HG03439 (cell line): ENCODE measurements around the gene KIAA0825.

Experiments
- ATAC-seq: cut with Tn5 transposase; IDR thresholded peaks from one replicate; pipeline ENCODE4 v1.9.1; 2021; ENCODE audit warnings: mild to moderate bottlenecking, moderate library complexity; ENCODE audit not compliant: unreplicated experiment

KIAA0825 gene, protein sequence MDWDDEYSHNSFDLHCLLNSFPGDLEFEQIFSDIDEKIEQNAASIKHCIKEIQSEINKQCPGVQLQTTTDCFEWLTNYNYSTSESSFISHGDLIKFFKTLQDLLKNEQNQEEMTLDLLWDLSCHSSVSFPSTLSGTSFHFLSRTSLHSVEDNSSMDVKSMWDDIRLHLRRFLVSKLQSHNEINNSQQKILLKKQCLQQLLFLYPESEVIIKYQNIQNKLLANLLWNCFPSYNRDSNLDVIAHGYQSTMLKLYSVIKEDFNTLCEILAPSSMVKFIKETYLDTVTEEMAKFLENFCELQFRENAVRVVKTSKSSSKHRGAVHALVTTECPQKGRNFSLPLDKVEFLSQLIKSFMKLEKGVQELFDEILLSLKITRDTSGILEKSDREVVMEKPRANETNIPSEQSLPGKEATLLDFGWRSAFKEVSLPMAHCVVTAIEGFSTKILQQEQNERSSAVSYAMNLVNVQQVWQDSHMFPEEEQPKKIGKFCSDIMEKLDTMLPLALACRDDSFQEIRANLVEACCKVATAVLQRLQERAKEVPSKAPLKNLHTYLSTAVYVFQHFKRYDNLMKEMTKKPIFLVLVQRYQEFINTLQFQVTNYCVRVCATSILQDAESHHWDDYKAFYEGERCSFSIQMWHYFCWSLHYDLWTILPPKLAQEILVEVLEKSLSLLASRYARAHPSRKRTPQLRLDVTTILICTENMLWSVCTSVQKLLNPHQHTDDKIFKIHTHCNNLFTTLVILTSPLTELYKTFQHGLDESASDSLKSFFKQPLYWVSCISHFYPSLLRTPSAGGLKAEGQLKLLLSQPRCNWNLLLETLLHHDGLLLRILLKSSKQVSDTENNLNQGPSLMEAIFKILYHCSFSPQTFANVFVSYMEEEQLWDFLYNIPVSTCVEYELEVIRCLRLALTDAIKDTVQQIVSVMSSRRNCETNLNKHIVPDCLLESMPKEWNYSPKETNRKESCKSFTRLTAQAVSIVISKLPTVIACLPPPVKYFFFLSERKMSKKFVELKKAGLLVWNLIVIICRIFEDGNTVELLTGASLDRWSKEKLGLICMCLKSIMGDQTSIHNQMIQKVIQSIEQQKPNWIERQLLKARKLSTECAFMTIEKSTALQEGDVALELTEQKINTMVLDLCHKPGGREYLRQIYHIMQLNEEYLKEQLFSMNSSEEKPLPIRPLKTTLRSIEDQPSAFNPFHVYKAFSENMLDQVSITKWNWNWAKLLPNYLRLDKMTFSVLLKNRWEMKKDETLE (N-terminal part only)

DNA sequence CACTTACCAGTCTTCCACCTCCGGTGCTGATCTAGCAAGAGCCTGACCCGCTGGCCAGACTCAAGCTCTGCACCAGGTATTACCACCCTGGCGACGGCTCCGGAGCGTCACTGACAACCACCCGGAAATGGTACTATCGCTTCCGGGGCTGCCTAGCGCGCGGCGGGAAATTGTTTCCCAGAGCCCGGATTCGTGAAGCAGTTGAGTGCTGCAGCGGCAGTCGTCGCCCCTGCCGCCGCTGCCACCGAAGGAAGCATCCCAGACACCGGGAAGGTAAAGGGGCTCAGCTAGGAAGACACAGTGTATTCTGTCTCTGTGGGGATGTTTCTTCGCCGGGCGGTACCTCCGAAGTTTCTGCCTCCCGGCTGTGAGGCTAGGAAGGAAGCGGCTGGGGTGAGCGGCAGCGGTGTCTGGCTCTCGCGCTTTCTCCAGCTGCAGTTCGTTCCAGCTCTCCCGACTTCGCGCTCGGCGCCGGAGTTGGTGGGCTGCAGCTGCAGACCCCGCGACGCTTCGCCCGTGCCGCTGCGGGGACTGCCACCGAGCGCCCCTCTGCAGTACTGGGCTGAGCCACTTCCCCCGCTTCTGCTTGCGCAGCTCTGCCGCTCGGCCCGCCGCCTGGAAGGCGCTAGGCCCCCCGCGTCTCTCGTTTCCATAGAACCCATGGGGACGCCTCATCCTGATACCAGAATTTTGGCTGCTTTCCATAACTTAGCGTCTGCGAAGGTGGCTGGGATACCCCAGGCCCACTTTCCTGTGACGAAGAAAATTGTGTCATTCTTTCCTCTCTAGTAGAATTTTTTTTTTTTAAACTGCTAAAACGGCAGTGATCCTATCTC lies at the start of gene KIAA0825, which contains the start of gene SLF1:
KIAA0825 (minus strand) TSS at position 112 of the 836 bp plus-strand sequence. CDS start 81,478 bp downstream, outside the sequence.
SLF1 (plus strand) TSS at position 177 of the 836 bp plus-strand sequence. CDS start 10,142 bp downstream, outside the sequence.
- ATAC-seq = peak; percentile 96

DNA sequence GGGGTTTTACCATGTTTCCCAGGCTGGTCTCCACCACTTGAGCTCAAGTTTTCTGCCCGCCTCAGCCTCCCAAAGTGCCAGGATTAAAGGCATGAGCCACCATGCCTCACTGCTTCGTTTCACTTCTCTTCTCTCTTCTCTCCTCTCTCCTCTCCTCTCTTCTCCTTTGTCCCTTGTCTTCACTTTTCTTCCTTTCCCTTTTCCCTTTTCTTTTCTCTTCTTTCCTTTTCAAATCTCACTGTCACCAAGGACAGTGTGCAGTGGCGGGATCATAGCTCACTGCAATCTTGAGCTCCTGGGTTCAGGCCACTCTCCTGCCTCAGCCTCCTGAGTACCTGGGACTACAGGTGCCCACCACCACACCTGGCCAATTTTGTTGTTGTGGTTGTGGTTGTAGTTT lies 49.5 kb upstream of the KIAA0825 start:
- ATAC-seq = no peak

DNA sequence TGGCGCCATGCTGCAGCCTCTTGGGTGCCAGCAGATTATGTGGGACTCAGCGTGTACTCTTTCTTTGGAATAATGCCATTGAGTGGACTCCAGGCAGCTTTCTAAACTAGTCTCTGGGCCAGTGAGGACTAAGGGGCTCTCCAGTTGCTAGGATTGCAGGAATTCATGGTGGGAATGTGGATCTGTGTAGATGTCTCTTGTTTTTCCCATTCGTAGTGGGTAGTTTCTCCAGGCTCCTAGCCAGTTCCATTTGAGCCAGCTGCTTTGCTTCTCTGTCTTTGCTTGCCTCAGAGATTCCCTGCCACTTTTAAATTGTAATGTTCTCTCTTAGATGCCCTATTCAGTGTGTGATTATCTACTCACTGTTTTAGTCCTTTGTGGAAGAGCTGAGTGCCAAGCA lies 42.7 kb upstream of the KIAA0825 start:
- ATAC-seq = no peak

DNA sequence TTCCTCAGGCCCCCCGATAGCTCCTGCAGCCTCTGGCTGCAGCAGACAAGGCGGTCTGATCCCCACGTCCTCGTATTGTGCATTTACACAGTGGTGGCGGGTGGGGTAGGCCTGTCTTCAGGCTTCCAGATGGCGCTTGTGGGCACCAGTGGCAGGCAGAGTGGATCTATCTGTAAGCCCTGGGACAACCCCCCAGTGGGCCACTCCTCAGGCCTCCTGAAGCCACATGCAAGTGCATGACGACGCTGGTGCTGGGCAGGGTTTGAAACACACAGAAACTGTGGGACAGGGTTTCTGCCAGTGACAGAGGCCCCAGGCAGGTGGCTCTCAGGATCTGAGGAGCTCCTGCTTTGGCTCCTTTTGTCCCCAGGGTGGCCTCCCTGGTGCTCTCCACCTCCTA lies 42.1 kb upstream of the KIAA0825 start:
- no peak for ATAC-seq

DNA sequence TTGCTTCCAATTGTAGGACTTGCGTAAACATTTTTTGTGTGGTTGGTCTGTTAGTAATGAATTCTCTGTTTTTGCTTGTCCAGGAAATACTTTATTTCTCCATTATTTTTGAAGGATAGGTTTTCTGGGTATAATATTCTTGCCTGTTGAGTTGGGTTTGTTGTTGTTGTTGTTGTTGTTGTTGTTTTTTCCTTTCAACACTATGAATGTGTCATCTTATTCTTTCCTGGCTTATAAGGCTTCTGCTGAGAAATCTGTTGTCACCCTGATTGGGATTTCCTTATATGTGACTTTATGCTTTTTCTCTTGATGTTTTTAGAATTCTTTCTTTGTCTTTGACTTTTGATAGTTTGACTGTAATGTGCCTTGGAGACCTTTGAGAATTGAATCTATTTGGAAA lies 39.9 kb upstream of the KIAA0825 start:
- no peak for ATAC-seq

DNA sequence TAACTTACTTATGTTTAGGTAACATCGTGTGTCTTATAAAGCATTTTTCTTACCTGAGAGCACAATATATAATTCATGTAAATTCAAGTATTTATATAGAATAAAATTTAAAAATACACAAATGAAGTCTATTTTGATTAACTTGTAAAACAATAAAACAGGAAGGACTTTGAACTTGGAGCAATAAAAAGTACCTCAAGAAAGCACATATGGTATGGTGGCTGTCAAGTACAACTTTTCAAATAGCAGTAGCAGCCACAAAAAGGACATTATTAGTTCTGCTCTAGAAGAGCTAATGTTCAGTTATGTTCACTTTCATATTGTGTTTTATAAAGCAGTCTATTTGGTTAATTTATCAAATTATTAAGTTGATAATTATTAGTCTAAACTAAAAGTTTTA lies 31.5 kb upstream of the KIAA0825 start:
- no peak for ATAC-seq

DNA sequence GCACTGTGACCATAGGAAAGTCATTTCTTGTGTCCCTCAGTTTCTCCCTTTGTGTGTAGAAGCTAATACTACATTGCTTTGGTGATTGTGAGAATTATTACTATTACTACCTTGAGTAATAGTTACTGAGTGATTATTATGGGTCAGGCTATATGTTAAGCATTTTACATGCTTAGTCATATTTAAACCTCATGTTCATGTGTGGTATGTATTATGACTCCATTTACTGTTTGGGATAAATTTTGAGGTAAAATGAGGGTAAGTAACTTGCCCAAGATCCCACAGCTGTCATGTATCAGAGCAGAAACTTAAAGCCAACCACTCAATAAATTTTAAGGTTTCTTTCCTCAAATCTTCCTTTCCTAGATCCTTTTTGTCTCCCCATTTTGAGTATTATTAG lies 28.4 kb upstream of the KIAA0825 start:
- ATAC-seq = no peak

DNA sequence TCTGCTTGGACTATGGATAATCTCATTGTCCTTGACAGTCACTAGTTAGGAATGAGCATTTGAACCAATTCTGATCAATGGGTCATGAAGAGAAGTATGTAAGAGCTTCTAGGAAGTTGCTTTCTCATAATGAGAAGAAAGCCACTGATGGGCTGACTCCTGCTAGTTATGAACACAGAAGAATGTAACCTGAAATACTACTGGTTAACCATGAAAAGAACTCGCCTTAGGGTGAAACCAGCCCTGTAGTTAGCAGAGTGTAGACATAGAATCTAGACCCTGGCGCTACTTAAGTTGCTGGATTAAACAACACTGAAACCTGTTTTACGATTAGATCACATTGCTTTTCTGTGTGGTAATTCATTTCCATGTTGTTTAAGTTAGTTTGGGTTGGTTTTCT lies 26.6 kb upstream of the KIAA0825 start:
- ATAC-seq = no peak

DNA sequence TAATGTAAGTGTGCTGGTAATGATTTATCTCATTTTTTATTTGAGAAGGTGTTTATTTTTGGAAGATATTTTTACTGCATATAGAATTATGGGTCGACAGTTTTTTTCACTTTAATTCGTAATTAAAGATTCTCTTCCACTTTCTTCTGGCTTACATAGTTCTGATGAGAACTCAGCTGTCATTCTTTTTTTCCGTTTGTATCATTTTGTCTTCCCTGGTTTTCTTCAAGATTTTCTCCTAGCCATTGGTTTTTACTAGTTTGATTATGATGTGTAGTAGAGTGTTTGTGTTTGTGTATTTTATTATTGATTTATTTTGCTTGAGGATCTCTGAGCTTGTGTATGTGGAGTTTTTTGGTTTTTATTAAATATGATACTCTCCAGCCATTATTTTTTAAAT lies 21.8 kb upstream of the KIAA0825 start:
- no peak for ATAC-seq

DNA sequence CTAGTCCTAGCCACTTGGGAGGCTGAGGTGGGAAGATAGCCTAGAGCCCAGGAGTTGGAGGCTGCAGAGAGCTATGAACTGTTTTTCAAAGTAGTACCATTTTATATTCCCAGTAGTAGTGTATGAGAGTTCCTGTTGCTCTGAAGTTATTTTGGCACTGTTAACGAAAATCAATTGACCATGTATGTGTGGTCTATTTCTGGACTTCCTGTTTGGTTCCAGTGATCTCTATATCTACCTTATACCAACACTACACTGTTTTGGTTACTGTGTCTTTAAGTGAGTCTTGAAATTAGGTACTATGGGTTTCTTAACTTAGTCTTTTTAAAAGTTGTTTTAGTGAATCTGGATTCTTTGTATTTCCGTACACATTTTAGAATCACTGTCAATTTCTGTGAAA lies 13.6 kb upstream of the KIAA0825 start:
- peak; percentile 95 for ATAC-seq

DNA sequence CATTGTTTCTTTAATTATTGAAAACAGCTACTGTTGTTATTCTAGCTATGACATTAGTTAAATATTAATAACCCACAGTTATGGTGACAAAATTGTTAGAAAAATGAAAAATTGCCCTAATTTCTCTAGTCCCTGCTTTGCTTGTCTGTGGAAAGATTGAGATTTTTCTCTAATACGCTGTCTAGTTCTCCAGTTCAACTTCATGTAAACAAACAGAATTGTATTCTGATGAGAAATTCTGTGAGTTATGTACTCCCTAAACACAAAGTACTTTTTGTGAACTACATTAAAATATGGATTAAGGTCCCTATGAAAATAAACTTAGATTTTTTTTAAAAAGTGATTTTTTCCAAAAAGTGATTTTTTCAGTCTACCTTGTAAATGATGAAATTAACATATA lies 8.8 kb upstream of the KIAA0825 start:
- ATAC-seq = no peak

DNA sequence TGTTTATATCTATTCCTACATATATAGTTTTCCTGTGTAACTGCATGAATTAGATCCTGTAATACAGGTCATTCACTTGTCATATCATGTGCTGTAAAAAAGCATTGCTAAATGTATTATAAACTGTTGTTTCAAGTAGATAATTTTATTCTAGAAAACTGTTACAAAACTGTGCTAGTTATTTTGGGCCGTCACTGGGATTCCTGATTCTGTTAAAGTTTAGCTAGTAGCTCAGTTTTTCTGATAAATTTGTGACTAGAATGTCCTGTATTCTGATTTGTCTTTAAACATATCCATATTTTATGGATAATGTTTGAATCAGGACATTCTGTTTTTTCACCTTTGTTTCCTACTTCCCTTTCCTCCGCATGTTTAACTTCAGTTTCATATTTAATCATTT lies 5.5 kb upstream of the KIAA0825 start:
- ATAC-seq = no peak

DNA sequence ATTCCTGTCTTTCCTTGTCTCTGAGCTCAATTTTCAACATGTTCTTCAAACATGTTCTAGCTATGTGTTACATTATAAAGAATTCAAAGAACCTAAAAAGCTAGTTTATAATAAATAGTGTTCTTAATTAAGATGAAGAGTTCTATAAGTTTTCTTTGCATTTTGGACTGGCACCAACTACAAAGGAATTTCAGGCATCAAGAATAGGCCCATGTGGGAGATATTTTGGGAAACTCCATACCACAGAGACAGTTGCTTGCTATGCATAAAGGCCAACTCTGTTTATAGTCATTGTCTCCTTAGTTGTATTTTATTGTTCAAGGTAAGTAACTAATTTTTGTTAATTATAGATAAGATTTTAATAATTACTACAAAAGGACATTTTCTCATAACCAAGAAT lies 4.6 kb upstream of the KIAA0825 start:
- no peak for ATAC-seq

DNA sequence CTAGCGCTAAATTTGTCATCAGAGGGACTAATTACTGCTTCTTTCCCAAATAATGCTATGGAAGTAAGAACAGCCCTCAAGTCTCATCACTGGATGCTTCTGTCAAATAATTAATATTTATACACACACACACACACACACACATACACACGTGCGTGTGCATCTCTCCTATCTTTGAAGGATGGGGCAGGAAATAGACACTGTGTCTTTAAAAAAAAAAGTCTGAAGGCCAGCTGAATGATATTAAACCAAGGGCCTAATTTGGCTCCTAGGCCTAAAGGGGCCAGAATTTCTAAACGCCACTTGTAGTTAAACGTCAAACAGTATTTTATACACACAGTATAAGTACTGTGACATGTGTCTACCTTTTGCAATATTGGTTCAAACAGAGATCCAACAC lies 3.4 kb upstream of the KIAA0825 start:
- ATAC-seq = no peak

DNA sequence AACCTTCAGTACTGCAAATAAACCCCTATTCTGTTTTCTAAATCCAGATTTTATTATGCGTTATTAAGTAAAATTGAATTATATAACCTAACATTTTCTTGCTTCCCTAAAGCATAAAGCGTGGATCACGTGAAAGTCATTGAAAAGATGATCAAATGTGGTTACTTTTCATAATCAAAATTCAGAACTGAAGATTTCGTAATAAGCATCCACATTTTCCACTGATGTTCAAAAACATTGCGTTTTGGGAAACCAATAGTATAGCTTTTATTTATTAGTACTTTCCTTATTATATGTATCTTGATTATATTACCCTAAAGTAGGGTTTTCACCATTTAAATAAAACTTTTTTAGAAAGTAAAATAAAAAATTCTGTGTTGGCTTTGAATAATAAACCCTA lies 1.9 kb upstream of the KIAA0825 start:
- no peak for ATAC-seq

DNA sequence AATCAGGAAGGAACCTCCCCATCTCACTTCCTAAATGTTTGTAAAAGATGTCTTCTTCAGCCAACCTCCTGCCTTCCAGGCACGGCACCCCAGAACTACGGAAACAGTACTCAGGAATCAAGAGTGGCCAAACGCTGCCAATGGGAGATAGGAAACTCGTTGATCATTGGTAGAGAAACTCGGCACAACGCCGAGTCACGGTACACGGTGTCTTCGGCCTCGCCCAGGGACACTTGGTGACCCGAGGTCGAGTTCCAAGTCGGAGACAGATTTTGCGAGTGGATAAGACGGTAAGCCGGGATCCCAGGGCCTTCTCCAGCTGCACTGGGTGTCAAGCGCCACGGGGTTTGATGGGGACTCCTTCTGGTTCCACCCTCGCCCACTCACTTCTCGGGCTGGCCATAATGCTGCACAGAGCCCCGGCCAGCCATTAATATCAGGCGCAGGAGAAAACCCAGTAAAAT lies 343 bp downstream of the KIAA0825 start:
- ATAC-seq = peak; percentile 32

DNA sequence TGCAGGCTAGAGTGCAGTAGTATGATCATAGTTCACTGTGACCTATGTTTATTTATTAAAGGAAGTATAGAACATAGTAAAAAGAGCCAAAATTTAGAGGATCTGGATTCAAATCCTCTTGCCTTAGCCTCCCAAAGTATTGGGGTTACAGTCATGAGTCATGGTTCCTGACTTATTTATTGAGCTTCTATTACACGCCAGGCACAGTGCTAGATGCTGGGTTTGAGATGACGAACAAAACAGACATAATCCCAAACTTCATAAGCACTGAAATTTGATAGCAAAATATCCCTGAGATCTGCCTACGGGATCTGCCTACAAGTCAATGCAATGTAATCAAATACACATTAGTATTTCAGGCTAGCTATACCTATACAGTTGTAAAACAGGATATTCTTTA lies 2.5 kb downstream of the KIAA0825 start:
- ATAC-seq = no peak

DNA sequence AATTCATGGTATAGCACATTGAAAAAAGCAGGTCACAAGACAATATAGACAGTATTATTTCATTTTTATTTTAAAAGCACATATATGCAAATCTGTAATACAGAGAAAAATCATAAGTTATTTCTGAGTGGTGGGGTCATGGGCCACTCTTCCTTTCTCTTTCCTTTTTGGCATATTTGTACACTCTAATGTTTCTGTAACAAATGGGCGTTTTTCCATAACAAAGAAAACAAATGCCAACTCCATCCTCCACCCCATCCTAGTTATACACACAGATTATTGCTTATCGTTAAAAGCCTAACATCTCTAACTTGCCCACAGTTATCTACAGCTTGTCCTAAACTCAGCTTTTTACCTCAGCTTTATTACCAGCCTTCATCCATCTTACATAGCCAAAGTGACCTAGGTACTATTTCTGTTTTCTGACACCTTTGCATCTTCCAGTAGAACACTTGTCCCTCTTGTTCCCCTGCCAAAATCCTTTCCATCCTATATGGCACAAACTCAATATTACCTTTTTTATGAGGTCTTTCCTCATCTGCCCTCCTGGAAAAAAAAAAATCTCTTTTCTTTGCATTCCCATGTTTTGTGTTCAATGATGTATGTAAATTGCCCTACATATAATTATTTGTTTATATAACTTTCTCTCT lies 4.1 kb downstream of the KIAA0825 start:
- ATAC-seq = no peak

DNA sequence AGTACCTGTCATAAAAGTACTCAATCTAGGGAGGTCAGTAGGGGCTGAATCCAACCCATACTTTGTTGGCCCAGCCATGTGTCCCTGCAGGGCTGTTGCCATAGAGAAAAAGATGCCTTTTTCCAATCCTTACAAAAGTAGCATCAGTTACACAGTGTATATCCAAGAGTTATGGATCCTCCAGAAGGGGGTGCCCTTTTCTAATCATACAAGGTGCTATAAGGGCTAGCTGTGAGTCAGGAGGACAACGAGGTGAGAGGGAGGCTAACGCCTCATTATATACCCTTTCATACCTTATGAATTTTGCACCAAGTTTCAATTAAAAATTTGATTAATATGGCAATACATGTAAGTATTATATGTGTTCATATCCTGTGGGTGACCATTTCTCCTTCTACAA lies 4.8 kb downstream of the KIAA0825 start:
- ATAC-seq = no peak
